Renal cortical epithelial cell (primary cell): Measurements from ENCODE around the gene BCL2L12. TPM values are rescaled to one million over a fixed set of nuclear protein-coding genes. Genes with fewer than 3 reads are reported as not detected.

ENCODE experiments used
- DNase-seq: peaks from one replicate; pipeline ENCODE4 v3.0.0-alpha.2; 2011; ENCODE audit warnings: low read depth
- total RNA-seq: library from RNA; depleted of rRNA; stranded (reverse); fragments of >200 nt; gene quantifications from 2 replicates; pipeline ENCODE4 v1.2.3, GENCODE V29; 2014

Gene BCL2L12
- total RNA-seq, 1 donor from 2014 or later = 1.9 TPM

DNA sequence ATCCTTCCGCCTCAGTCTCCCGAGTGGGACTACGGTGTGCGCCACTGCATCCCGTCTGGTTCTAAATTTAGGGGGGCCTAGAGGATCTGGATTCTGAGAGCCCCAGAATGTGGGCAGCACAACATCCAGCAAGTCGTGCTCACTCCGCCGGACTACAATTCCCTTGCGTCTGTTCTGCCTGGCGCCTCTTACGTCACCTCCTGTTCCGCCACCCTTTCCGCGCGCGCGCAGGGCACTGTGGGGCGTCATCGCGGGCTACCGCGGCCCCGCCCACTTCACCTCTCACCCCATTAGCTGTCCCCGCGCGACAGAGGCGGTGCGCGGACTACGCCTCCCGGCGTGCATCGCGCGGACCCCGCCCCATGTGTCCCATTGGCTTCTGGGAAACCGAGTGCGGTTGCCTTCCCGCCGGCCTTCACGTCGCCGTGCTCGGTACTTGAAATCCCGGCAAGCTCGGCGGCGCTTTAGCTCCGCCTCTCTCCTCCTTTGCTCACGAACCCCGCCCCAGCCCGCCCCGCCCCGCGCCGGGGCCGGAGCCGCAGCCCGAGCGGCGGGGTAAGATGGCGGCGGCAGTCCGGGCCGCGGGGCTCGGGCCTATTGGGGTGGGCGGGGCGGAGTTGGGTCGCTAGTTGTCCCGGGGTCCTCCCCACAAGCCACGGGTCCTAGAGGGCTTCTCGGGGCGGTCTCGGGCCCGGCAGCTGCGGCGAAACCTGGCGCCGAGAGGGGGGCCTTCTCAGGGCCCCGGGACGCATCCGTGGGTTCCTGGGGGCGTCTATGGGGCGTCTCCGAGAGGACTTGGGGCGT, 23.8 kb upstream of the BCL2L12 start, which contains the start of gene SCAF1:
TSS of gene SCAF1 (plus strand) at position 522 of the 804 bp plus-strand sequence. CDS start 2,818 bp downstream, outside the sequence.
- DNase-seq = peak; percentile 98

DNA sequence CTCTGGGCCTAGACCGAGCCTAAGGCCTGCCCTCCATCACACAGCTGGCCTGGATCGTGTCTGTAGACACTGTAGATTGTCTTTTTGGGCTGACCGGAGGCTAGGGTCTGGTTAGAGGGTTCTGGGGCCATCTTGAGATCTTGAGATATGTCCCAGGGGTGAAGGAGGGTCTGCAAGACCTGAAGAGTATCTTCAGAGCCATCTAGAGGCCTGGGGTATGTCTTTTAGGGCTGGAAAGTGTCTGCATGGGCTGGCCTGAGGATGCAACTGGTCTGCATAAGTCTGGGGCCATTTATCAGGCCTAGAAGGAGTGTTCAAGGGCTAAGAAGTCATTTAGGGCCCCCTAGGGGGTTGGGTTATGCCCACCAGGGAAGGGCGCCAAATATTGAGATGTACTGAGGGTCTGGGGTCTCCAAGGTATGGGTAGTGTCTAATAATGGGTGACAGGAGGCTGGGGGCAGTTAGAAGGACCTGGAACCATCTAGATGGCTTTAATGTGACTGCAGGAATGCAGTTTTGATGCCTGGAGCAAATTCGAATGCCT, 23.2 kb upstream of the BCL2L12 start:
- no peak for DNase-seq

DNA sequence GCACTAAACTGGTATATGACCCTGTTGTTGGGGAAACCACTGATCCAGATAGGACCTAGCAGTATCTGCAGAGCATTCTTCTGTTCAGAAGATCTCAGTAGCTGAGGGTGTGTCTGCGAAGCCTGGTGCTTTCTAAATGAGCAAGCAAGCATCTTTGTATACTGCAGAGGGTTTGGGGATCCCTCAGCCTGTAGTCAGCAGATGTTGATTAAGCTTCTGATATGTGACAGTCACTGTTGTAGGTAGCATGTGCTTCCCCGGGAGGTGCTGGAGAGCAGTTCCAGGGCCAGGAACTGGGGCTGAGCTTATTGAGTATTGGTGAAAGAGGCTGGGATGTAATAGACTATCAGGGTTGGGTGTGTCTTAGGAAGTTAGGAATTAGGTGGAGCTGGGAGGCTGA, 22.3 kb upstream of the BCL2L12 start:
- DNase-seq = no peak

DNA sequence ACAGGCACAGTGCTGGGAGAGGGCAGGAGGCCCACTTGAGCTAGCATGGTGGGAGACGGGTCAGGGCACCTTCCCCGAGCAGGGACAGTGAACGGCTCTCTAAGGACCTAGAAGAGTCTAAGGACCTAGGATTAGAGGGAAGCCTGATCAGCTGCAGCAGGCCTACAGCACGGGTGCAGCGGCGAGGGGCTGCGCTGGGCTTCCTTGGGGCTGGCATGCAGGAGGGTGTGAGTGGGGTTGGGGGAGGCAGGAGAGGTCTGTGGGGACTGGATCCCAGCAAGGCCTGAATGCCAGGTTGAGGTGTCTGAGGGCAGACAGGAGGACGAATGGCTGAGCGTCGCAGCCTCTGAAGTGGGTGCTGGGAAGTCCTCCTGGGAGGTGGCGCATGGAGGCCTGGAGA, 20.1 kb upstream of the BCL2L12 start:
- no peak for DNase-seq

DNA sequence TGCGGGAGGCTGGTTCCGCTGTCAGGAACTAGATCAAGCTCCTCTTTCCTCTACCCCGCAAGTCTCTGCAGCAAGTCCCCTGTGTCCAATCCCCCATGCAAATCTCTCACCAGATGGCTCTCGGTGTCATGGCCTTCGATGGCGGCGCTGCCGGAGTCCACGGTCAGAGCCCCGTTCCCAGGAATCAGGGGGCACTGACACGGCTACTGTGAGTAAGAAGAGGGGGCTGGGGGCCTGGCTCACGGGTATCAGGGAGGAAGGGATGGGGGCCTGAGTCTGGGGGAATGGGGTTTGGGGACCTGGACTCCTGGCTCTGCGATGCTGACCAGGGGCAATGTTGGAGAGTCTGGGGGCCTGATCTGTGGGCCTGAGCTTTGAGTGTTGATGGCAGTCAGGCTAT, 19.7 kb upstream of the BCL2L12 start:
- no peak for DNase-seq

DNA sequence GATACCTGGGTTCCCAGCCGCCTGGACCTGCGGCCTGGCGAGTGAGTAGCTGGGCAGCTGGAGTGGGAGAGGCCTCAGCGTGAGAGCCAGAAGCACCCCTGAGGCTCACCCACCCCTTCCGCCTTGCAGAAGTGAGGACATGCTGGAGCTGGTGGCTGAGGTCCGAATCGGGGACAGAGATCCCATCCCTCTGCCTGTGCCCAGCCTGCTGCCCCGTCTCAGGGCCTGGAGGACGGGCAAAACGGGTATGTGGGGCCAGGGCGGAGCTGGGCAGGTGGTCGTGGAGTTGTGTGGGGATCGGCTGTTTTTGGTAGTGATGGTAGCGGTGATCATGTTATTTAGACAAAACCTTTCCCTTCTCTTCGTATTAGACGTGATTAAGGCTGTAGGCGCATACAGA, 19.1 kb upstream of the BCL2L12 start:
- no peak for DNase-seq

DNA sequence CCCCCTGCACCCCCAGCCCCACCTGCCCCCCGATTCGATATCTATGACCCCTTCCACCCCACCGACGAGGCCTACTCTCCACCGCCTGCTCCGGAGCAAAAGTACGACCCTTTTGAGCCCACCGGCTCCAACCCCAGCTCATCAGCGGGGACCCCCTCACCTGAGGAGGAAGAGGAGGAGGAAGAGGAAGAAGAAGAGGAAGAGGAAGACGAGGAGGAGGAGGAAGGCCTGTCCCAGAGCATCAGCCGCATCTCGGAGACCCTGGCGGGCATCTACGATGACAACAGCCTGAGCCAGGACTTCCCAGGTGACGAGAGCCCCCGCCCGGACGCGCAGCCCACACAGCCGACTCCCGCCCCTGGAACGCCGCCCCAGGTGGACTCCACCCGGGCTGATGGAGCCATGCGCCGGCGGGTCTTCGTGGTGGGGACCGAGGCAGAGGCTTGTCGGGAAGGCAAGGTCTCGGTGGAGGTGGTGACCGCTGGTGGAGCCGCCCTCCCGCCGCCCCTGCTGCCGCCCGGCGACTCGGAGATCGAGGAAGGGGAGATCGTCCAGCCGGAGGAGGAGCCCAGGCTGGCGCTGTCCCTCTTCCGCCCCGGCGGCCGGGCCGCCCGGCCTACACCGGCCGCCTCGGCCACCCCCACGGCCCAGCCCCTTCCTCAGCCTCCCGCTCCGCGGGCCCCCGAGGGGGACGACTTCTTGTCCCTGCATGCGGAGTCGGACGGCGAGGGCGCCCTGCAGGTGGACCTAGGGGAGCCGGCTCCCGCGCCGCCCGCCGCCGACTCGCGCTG, 14.5 kb upstream of the BCL2L12 start:
- no peak for DNase-seq

DNA sequence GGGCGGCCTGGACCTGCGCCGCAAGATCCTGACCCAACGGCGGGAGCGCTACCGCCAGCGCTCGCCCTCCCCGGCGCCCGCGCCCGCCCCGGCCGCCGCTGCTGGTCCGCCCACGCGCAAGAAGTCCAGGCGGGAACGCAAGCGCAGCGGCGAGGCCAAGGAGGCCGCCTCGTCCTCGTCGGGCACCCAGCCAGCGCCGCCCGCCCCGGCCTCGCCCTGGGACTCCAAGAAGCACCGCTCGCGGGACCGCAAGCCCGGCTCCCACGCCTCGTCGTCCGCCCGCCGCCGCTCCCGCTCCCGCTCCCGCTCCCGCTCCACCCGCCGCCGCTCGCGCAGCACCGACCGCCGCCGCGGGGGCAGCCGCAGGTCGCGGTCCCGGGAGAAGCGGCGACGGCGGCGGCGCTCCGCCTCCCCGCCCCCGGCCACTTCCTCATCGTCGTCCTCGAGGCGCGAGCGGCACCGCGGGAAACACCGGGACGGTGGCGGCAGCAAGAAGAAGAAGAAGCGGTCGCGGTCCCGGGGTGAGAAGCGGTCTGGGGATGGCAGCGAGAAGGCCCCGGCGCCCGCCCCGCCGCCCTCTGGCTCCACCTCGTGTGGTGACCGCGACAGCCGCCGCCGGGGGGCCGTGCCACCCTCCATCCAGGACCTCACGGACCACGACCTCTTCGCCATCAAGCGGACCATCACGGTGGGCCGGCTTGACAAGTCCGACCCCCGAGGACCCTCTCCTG, 13.7 kb upstream of the BCL2L12 start:
- DNase-seq = no peak

DNA sequence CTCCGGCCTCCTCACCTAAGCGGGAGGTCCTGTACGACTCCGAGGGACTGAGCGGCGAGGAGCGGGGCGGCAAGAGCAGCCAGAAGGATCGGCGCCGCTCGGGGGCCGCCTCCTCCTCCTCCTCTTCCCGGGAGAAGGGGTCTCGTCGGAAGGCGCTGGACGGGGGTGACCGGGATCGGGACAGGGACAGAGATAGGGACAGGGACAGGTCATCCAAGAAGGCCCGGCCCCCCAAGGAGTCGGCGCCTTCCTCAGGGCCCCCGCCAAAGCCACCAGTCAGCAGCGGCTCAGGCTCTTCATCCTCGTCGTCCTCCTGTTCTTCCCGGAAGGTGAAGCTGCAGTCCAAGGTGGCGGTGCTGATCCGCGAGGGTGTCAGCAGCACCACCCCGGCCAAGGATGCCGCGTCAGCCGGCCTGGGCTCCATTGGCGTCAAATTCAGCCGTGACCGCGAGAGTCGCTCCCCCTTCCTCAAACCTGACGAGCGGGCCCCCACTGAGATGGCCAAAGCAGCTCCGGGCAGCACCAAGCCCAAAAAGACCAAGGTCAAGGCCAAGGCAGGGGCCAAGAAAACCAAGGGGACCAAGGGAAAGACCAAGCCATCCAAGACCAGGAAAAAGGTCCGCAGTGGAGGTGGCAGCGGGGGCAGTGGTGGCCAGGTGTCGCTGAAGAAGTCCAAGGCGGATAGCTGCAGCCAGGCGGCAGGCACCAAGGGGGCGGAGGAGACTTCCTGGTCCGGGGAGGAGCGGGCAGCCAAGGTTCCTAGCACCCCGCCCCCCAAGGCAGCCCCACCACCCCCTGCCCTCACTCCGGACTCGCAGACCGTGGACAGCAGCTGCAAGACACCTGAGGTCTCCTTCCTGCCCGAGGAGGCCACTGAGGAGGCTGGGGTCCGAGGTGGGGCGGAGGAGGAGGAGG, 12.9 kb upstream of the BCL2L12 start:
- no peak for DNase-seq

DNA sequence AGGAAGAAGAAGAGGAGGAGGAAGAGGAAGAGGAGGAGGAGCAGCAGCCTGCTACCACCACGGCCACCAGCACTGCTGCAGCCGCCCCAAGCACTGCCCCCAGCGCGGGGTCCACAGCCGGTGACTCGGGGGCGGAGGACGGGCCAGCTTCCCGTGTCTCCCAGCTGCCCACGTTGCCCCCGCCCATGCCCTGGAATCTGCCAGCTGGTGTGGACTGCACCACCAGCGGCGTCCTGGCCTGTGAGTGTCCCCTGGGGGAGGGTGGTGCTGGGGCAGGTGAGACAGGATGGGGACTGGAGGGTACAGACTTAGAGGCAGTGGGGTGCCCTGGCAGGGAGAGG, 12.3 kb upstream of the BCL2L12 start:
- no peak for DNase-seq

DNA sequence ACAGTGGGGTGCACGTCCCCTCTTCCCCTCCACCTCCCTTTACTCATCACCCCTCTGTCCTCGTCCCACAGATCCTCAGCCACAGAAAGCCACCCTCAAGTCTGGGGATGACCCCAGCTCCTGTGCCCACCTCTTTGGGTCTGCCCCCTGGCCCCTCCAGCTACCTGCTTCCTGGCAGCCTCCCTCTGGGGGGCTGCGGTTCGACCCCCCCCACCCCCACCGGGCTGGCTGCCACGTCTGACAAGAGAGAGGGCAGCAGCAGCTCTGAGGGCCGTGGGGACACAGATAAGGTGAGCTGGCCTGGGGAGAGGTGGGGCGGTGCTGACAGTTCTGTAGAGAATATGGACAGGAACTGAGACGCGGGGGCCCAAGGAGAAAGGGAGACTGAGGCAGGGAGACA, 11.2 kb upstream of the BCL2L12 start:
- no peak for DNase-seq

DNA sequence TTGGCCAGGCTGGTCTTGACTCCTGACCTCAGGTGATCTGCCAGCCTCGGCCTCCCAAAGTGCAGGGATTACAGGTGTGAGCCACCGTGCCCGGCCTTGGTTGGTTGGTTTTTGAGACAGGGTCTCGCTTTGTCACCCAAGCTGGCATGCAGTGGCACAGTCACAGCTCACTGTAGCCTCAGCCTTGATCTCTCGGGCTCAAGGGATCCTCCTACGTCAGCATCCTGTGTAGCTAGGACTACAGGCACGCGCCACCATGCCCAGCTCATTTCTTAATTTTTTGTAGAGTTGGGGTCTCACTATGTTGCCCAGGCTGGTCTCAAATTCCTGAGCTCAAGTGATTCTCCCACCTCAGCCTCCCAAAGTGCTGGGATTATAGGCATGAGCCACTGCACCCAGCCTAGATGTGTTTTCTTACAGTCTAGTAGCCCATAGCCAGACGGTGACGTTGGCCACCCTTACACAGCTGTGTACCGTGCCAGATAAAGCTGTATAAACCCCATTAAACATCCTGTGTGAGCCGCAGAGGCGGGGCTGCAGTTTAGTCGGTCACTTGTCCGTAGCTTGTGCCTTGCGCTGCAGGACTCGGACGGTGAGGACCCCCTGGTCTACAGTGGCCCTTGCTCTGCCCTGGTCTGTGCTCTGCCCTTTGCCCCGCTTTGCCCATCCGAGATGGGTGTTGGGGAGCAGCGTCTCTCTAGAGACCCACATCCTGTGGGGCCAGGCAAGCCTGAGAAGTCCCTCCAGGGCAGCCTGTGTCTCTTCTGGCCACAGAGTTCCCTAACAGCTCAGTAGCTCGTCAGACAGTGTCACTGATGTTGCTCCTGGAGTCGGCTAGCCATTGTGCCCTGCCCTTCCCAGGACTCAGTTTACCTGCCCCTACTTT, 9.9 kb upstream of the BCL2L12 start:
- DNase-seq = no peak

DNA sequence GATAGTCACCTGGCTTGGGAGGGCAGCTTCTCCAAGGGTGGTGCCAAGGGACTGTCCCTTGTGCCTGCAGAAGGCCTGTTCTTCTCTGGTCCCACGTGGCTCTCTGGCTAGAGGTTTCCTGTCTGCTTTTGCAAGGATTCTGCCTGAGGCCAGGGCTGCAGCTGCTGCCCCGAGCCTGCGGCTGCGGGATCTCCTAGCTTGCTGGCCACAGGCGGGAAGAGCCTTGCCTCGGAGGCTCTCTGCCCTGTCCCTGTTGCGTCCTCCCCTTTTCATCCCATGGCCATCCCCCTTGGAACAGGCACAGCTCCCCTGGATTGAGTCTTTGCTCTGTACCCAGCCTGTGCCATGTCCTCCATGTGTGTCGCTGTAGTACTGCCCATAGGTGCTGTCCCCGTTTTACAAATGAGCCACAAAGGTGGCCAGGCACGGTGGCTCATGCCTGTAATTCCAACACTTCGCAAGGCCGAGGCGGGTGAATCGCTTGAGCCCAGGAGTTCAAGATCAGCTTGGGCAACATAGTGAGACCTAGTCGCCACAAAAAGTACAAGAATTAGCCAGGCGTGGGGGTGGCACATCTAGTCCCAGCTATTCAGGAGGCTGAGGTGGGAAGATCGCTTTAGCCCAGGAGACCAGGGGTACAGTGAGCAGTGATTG, 9.2 kb upstream of the BCL2L12 start:
- no peak for DNase-seq

DNA sequence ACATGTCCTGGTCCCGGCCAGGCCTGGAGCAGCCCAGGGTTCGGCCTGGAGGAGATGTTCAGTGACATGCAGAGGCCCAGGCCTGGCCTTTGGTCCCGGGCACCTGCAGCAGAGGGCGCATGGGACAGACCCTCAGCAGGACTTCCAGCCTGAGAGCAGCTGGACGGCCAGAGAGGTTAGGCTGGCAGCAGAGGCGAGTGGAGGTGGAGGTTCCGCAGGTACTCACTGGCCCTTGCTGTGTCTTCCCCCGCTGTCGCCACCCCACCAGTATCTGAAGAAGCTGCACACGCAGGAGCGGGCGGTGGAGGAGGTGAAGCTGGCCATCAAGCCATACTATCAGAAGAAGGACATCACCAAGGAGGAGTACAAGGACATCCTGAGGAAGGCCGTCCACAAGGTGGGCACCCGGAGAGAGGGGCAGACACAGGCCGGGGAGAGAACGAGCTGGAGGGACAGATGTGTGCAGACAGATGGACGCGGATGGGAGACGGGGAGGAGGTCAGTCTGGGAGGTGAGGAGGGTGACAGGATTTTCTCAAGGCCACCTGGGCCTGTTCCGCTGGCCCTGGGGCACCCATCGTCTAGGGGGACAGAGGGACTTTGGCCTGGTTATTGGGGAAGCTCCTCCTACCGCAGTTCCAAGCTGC, 8.1 kb upstream of the BCL2L12 start:
- DNase-seq = no peak

DNA sequence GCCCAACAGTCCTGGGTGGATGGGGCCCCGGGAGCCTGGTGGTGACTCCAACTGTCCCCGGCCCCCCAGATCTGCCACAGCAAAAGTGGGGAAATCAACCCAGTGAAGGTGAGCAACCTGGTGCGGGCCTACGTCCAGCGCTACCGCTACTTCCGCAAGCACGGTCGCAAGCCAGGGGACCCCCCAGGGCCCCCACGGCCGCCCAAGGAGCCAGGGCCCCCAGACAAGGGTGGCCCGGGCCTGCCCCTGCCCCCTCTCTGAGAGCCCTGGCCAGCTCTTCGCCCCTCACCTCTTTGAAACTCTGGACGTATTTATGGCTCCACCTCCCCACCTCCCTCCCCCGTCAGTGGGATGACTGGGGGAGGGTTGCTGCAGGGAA, 7.6 kb upstream of the BCL2L12 start:
- no peak for DNase-seq

DNA sequence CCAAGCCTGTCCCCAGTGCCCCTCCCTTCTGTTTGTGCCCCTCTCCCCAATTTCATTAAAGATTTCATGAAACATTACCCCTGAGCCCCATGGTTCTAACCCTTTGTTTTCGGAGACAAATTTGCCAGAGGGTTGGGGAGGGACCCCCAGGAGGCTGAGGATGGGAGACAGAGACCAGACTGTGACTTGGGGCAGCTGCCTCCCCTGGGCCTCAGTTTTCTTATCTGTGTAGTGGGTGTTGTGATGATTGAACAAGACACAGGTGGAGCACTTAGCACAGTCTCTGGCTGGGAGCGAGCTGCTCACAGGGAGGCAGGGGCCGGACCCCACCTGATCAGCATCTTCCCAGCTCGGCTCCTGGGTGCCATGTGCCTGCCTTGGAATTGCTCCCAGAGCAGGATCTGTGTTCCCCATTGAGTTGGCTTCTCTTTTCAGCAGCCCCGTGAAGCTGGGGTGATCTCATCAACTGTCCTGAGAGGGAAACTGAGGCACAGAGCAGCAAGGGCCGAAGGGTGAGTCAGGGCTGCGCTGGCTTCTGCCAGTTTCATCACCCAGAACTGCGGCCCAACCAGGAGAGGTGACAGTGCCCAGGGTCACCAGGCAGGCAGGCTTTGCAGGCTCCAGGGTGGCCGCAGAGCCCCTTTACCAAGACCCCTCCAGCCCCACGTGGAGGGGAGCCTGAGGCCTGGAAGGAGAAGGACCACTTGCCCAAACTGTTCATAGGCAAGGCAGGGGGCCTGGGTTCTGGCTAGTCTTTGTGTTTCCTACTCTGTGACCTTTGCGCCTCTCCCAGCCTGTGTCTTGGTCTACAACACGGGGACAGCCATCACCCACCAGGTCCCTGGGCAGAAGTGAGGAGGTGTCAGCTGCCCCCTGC, 6.9 kb upstream of the BCL2L12 start:
- no peak for DNase-seq

DNA sequence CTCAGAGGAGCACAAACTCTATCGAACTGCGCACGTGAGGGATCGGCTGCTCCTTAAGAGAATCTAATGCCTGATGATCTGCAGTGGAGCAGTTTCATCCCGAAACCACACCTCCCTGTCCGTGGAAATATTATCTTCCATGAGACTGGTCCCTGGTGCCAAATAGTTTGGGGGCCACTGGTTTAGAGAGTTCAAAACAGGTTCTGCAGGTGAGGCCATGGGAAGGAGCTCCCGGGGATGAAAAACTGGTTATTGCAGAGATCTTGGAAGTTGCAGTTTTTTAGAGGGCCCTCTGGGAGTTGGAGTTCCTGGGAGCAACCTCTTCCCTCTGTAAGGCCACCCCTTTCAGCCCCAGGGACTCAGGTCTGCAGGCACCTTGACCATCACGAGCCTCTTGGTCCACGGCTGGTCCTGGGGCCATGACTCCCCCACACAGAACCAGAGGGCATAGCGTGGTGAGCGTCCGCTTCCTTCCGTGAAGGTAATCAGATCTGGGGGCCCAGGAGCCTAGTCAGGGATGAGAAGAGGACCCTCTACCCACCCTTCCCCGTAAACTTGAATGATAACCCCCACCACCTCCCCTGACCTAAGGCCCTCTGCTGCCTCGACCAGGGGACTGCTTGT, 5.3 kb upstream of the BCL2L12 start:
- DNase-seq = no peak

DNA sequence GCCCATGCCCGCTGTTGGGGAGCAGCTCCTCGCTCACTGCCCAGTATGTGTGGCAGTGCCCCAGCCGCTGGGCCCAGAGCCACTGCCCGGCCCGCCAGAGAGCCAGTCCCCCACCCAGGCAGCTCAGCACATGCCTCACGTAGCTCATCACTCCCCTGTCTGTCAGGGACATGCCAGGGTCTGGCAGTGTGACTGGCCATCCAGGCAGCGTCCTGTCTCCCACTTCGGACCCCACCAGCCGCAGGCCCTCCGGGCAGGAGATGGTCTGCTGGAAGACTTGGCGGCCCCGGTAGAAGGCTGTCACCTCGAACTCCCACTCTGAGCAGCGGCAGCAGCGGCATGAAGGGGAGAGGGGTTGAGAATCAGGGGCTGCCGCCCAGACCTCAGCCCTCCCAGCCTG, 3.7 kb upstream of the BCL2L12 start:
- DNase-seq = no peak
